Left ventricle myocardium inferior (tissue), 1 donor: Measurements from ENCODE around the gene GMEB2. TPM values are rescaled to one million over a fixed set of nuclear protein-coding genes. Genes with fewer than 3 reads are reported as not detected.

Experiments
- DNase-seq: peaks from one replicate; pipeline ENCODE4 v3.0.0-alpha.2; 2020
- H3K27ac ChIP-seq: fragments of 200-600 bp; replicated peaks from 2 replicates; pipeline ENCODE4 v1.8.0; 2021
- H3K27me3 ChIP-seq: fragments of 200-600 bp; 2 replicates; pipeline ENCODE4 v1.8.0; 2021; ENCODE audit warnings: low read depth
- H3K36me3 ChIP-seq: fragments of 200-600 bp; 2 replicates; pipeline ENCODE4 v1.8.0; 2021
- H3K4me1 ChIP-seq: fragments of 200-600 bp; 2 replicates; pipeline ENCODE4 v1.8.0; 2021
- H3K4me3 ChIP-seq: fragments of 200-600 bp; 2 replicates; pipeline ENCODE4 v1.8.0; 2021; ENCODE audit warnings: mild to moderate bottlenecking, moderate library complexity
- H3K9me3 ChIP-seq: fragments of 200-600 bp; replicated peaks from 2 replicates; pipeline ENCODE4 v1.8.0; 2021
- intact Hi-C: fragments of 100-400 bp; cut with micrococcal nuclease; formaldehyde crosslinking; loops from one replicate; pipeline ENCODE4 v1.11.0; 2022
- total RNA-seq: library from RNA; stranded (reverse); fragmentation: NEBNext Ultra II Directional; extraction: Animal tissue kit (Norgen Biotek cat#: 25700); gene quantifications from one replicate; pipeline ENCODE4 v1.2.1, GENCODE V29; 2021
- TF ChIP-seq, protein P1 (sequence below): fragments of 200-600 bp; IDR thresholded peaks from 2 replicates; pipeline ENCODE4 v1.8.0; 2021; ENCODE audit warnings: antibody characterized with exemption, mild to moderate bottlenecking, borderline replicate concordance
- donor health status: DM: no; HTN: yes; CAD: no; lungs with severe emphysema.

GMEB2 gene
- total RNA-seq, 1 donor from 2014 or later = 5.3 TPM

GRCh38 chr20:63541371-63541770 is 85.5 kb downstream of the GMEB2 start:
- H3K27me3 ChIP-seq = peaks cover 26% of the 10 kb centered on the region
- H3K27ac ChIP-seq = no peak overlapping the region
- intact Hi-C loops = no loop called here

GRCh38 chr20:63540417-63541186 is 86.3 kb downstream of the GMEB2 start:
- H3K27me3 ChIP-seq = peaks cover 21% of the 10 kb centered on the region
- TF ChIP-seq, protein P1, sequence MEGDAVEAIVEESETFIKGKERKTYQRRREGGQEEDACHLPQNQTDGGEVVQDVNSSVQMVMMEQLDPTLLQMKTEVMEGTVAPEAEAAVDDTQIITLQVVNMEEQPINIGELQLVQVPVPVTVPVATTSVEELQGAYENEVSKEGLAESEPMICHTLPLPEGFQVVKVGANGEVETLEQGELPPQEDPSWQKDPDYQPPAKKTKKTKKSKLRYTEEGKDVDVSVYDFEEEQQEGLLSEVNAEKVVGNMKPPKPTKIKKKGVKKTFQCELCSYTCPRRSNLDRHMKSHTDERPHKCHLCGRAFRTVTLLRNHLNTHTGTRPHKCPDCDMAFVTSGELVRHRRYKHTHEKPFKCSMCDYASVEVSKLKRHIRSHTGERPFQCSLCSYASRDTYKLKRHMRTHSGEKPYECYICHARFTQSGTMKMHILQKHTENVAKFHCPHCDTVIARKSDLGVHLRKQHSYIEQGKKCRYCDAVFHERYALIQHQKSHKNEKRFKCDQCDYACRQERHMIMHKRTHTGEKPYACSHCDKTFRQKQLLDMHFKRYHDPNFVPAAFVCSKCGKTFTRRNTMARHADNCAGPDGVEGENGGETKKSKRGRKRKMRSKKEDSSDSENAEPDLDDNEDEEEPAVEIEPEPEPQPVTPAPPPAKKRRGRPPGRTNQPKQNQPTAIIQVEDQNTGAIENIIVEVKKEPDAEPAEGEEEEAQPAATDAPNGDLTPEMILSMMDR = no peak
- H3K9me3 ChIP-seq = no peaks in the 10 kb centered on the region
- H3K4me1 ChIP-seq = peaks cover 20% of the 10 kb centered on the region
- DNase-seq = no peak
- no peak overlapping the region for H3K27ac ChIP-seq
- H3K4me3 ChIP-seq = no peak overlapping the region
- H3K36me3 ChIP-seq = no peaks in the 10 kb centered on the region
- intact Hi-C loops = no loop called here

More at GRCh38 chr20:63541371-63541770, 85.5 kb downstream of the GMEB2 start:
- no peak overlapping the region for H3K4me3 ChIP-seq
- H3K36me3 ChIP-seq = no peaks in the 10 kb centered on the region
- TF ChIP-seq, protein P1 = no peak
- no peak for DNase-seq
- peaks cover 20% of the 10 kb centered on the region for H3K4me1 ChIP-seq
- no peaks in the 10 kb centered on the region for H3K9me3 ChIP-seq

- Histone ChIP-seq H3K27me3 (peaks cover 22% of the 10 kb centered on the region), H3K4me3 (no peak overlapping the region), H3K36me3 (no peaks in the 10 kb centered on the region), H3K27ac (no peak overlapping the region), H3K4me1 (peaks cover 25% of the 10 kb centered on the region), H3K9me3 (no peaks in the 10 kb centered on the region)
- intact Hi-C loops = loop anchor here (5.0 kb wide), 1 partner anchor 433 kb away; no protein-coding TSS in a partner anchor
- TF ChIP-seq, protein P1 = no peak
- DNase-seq = no peak
These were observed 87.2 kb downstream of the GMEB2 start for GRCh38 chr20:63539441-63540370.

DNA sequence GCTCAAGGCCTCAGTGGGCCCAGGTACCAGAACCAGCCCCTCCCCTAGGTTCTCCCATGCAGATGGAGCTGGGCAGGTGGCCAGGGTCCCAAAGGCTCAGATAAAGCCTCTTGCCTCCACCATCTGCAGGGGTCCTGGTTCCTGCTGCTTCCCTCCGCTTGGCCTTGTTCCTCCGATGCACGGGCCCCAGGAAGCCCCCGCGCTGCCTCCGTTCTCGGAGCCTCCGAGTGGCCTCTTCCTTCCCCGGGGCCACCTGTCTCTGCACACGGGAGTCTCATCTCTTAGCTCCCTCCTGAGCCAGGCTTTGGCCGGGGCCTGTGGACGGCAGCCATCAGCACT is 87.8 kb downstream of the GMEB2 start:
- intact Hi-C loops = loop anchor here (5.0 kb wide), 1 partner anchor 433 kb away; no protein-coding TSS in a partner anchor
- no peak for DNase-seq
- no peak overlapping the region for H3K27ac ChIP-seq
- H3K4me3 ChIP-seq = no peak overlapping the region
- no peaks in the 10 kb centered on the region for H3K36me3 ChIP-seq
- H3K4me1 ChIP-seq = peaks cover 25% of the 10 kb centered on the region
- TF ChIP-seq, protein P1 = no peak
- no peaks in the 10 kb centered on the region for H3K9me3 ChIP-seq
- H3K27me3 ChIP-seq = peaks cover 26% of the 10 kb centered on the region

GRCh38 chr20:63538204-63539091 is 88.5 kb downstream of the GMEB2 start:
- Histone ChIP-seq H3K36me3 (no peaks in the 10 kb centered on the region), H3K27me3 (peaks cover 33% of the 10 kb centered on the region), H3K27ac (peak overlapping the region; percentile 66), H3K4me3 (peak overlapping the region; percentile 55), H3K4me1 (peaks cover 25% of the 10 kb centered on the region), H3K9me3 (no peaks in the 10 kb centered on the region)
- intact Hi-C loops = loop anchor here (5.0 kb wide), 1 partner anchor 434 kb away; no protein-coding TSS in a partner anchor
- TF ChIP-seq, protein P1 = peak; percentile 42
- DNase-seq = no peak
